Neural cell (in vitro differentiated cells): ENCODE results near the gene AP4S1. TPM values are rescaled to one million over a fixed set of nuclear protein-coding genes. Genes with fewer than 3 reads are reported as not detected.

Experiments used
- H2AFZ ChIP-seq: fragments of 200-600, 300-800 bp; sonication (generic), shearing (Covaris generic); 2 replicates; pipeline ENCODE4 v1.6.0; 2014; ENCODE audit warnings: low read depth, mild to moderate bottlenecking, antibody characterized with exemption, low read length, moderate library complexity
- H3F3A ChIP-seq: fragments of 200-600 bp; shearing (Covaris generic); 2 replicates; pipeline ENCODE4 v1.6.1; 2016; ENCODE audit warnings: mild to moderate bottlenecking, moderate library complexity, mixed read lengths, antibody characterized with exemption, low read length; ENCODE audit not compliant: insufficient read depth, poor library complexity, severe bottlenecking
- H3K27ac ChIP-seq: fragments of 200-600, 300-800 bp; sonication (generic), shearing (Covaris generic); 2 replicates; pipeline ENCODE4 v1.5.1; 2014; ENCODE audit warnings: mild to moderate bottlenecking, low read length, moderate library complexity
- H3K27me3 ChIP-seq: fragments of 300-800, 200-600 bp; sonication (generic), shearing (Covaris generic); 2 replicates; pipeline ENCODE4 v1.6.0; 2014; ENCODE audit warnings: mild to moderate bottlenecking, low read depth, low read length, moderate library complexity; ENCODE audit not compliant: insufficient read depth
- H3K36me3 ChIP-seq: fragments of 300-800, 200-600 bp; sonication (generic), shearing (Covaris generic); 2 replicates; pipeline ENCODE4 v1.5.1; 2014; ENCODE audit warnings: mild to moderate bottlenecking, antibody characterized with exemption, low read length, moderate library complexity; ENCODE audit not compliant: insufficient read depth
- H3K4me2 ChIP-seq: fragments of 300-800, 200-600 bp; sonication (generic), shearing (Covaris generic); 2 replicates; pipeline ENCODE4 v1.6.0; 2014; ENCODE audit warnings: mild to moderate bottlenecking, low read length
- H3K4me3 ChIP-seq: fragments of 300-800, 200-600 bp; sonication (generic), shearing (Covaris generic); 2 replicates; pipeline ENCODE4 v1.5.1; 2014; ENCODE audit warnings: mild to moderate bottlenecking, low read length, moderate library complexity
- H3K79me2 ChIP-seq: fragments of 200-600 bp; shearing (Covaris generic); replicated peaks from 2 replicates; pipeline ENCODE4 v1.6.0; 2014; ENCODE audit warnings: mild to moderate bottlenecking, low read length, moderate library complexity; ENCODE audit not compliant: insufficient read depth
- H3K9ac ChIP-seq: fragments of 300-800, 200-600 bp; sonication (generic), shearing (Covaris generic); 2 replicates; pipeline ENCODE4 v1.6.1; 2016; ENCODE audit warnings: mild to moderate bottlenecking, low read length, mixed read lengths
- H3K9me2 ChIP-seq: fragments of 200-600 bp; shearing (Covaris generic); 2 replicates; pipeline ENCODE4 v1.6.1; 2016; ENCODE audit warnings: mild to moderate bottlenecking, low read length, mixed read lengths; ENCODE audit not compliant: insufficient read depth
- H3K9me3 ChIP-seq: fragments of 200-600, 300-800 bp; sonication (generic), shearing (Covaris generic); 2 replicates; pipeline ENCODE4 v1.6.1; 2016; ENCODE audit warnings: mild to moderate bottlenecking, mixed run types, low read length, moderate library complexity, mixed read lengths
- H4K20me1 ChIP-seq: fragments of 200-600 bp; shearing (Covaris generic); 2 replicates; pipeline ENCODE4 v1.6.1; 2016; ENCODE audit warnings: mild to moderate bottlenecking, mixed run types; ENCODE audit not compliant: insufficient read depth
- EP300 ChIP-seq: fragments of 450-650 bp; conservative IDR thresholded peaks from 2 replicates; pipeline ENCODE4 v1.6.1; 2014; ENCODE audit warnings: antibody characterized with exemption, mild to moderate bottlenecking, moderate library complexity; ENCODE audit not compliant: poor library complexity, severe bottlenecking
- EZH2 ChIP-seq: fragments of 200-600, 300-800 bp; shearing (Covaris generic), sonication (generic); IDR thresholded peaks from 2 replicates; pipeline ENCODE4 v1.6.1; 2014; ENCODE audit warnings: antibody characterized with exemption, low read length, borderline replicate concordance, mild to moderate bottlenecking; ENCODE audit not compliant: insufficient read depth, poor library complexity, severe bottlenecking
- MXI1 ChIP-seq: fragments of 450-650 bp; conservative IDR thresholded peaks from 2 replicates; pipeline ENCODE4 v1.6.1; 2014; ENCODE audit warnings: antibody characterized with exemption, mild to moderate bottlenecking; ENCODE audit not compliant: poor library complexity, severe bottlenecking
- POLR2AphosphoS5 ChIP-seq: IDR thresholded peaks from 2 replicates; pipeline ENCODE4 v1.6.1; 2012
- RAD21 ChIP-seq: fragments of 450-650 bp; conservative IDR thresholded peaks from 2 replicates; pipeline ENCODE4 v1.6.1; 2014; ENCODE audit warnings: antibody characterized with exemption, mild to moderate bottlenecking, moderate library complexity
- REST ChIP-seq: IDR thresholded peaks from 2 replicates; pipeline ENCODE4 v1.6.1; 2012; ENCODE audit warnings: borderline replicate concordance
- SMC3 ChIP-seq: fragments of 450-650 bp; conservative IDR thresholded peaks from 2 replicates; pipeline ENCODE4 v1.6.1; 2014; ENCODE audit warnings: antibody characterized with exemption, mild to moderate bottlenecking, moderate library complexity; ENCODE audit not compliant: poor library complexity
- TAF1 ChIP-seq: IDR thresholded peaks from 2 replicates; pipeline ENCODE4 v1.6.1; 2012; ENCODE audit warnings: low read depth
- polyA plus RNA-seq: library from polyadenylated mRNA; depleted of rRNA; stranded (reverse); fragments of >200 nt; gene quantifications from 2 replicates; pipeline ENCODE4 v1.2.3, GENCODE V29; 2014
- TF ChIP-seq, protein P1 (sequence below): fragments of 450-650 bp; IDR thresholded peaks from 2 replicates; pipeline ENCODE4 v1.5.1; 2014; ENCODE audit warnings: antibody characterized with exemption, mild to moderate bottlenecking, moderate library complexity; ENCODE audit not compliant: poor library complexity, severe bottlenecking

The AP4S1 gene
- polyA plus RNA-seq, 1 donor from 2014 or later: 20.8 TPM

GRCh38 chr14:31075144-31075543 is 49.7 kb downstream of the AP4S1 start (continued):
- no peak for TF ChIP-seq POLR2AphosphoS5

DNA sequence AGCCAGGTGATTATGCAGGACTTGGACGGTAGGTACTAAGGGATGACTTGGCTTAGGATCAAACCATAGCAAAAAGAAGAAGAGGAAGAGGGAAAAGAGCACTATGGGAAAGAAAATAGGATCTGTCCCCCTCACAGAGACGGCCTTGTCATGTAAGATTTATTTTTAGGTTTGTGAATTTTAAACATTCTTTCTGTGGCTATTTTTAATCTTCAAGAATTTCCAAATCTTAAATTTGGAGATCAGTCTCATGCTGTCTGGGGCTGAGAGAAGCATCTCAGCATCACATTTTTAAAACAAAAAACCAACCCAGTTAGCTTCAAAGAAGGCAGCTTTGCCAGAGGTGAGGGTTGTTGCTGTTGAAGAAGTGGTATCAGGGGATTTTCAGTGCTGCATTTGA is 53.3 kb downstream of the AP4S1 start:
- Histone ChIP-seq H3K4me2 (no peak overlapping the region), H2AFZ (no peak overlapping the region), H3K9me2 (no peaks in the 10 kb centered on the region), H4K20me1 (no peaks in the 10 kb centered on the region), H3K27ac (no peak overlapping the region), H3K4me3 (no peak overlapping the region), H3F3A (no peaks in the 10 kb centered on the region), H3K79me2 (no peaks in the 10 kb centered on the region), H3K9ac (no peak overlapping the region), H3K9me3 (no peaks in the 10 kb centered on the region), H3K27me3 (no peaks in the 10 kb centered on the region), H3K36me3 (no peaks in the 10 kb centered on the region)
- TF ChIP-seq EZH2 (no peak), REST (no peak), TAF1 (no peak), EP300 (no peak), POLR2AphosphoS5 (no peak)
- TF ChIP-seq, protein P1, sequence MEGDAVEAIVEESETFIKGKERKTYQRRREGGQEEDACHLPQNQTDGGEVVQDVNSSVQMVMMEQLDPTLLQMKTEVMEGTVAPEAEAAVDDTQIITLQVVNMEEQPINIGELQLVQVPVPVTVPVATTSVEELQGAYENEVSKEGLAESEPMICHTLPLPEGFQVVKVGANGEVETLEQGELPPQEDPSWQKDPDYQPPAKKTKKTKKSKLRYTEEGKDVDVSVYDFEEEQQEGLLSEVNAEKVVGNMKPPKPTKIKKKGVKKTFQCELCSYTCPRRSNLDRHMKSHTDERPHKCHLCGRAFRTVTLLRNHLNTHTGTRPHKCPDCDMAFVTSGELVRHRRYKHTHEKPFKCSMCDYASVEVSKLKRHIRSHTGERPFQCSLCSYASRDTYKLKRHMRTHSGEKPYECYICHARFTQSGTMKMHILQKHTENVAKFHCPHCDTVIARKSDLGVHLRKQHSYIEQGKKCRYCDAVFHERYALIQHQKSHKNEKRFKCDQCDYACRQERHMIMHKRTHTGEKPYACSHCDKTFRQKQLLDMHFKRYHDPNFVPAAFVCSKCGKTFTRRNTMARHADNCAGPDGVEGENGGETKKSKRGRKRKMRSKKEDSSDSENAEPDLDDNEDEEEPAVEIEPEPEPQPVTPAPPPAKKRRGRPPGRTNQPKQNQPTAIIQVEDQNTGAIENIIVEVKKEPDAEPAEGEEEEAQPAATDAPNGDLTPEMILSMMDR: no peak

DNA sequence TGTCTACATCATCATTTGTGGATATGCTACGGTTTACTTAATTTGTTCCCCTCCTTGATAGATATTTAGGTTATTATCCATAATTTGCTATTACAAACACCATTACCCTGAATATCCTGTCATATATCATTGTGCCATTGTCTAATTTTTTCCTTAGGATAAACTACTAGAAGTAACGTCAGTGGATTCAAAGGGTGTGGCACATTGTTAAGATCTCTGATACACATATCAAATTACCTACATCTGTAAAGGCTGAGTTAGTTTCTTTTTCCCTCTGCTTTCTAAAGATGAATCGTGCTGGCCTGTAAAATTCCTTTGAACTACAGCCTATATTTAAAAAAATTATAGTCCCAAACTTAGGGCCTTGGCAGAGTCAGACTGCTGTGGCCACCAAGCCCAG is 54.6 kb downstream of the AP4S1 start:
- Histone ChIP-seq H3K27me3 (no peaks in the 10 kb centered on the region), H3K9ac (no peak overlapping the region), H4K20me1 (no peaks in the 10 kb centered on the region), H3K9me2 (no peaks in the 10 kb centered on the region), H3K4me3 (no peak overlapping the region), H3F3A (no peaks in the 10 kb centered on the region), H3K27ac (no peak overlapping the region), H2AFZ (no peak overlapping the region), H3K4me2 (no peak overlapping the region), H3K9me3 (no peaks in the 10 kb centered on the region), H3K79me2 (no peaks in the 10 kb centered on the region), H3K36me3 (no peaks in the 10 kb centered on the region)
- no peak for TF ChIP-seq POLR2AphosphoS5
- TF ChIP-seq RAD21: no peak
- no peak for TF ChIP-seq EP300
- TF ChIP-seq TAF1: no peak
- no peak for TF ChIP-seq REST
- TF ChIP-seq, protein P1: no peak
- no peak for TF ChIP-seq SMC3
- TF ChIP-seq MXI1: no peak
- TF ChIP-seq EZH2: no peak
